Stimulated activated memory B cell treated with anti-CD40 and anti-IgM and Interleukin-4, amounts not matched to agents 10 μg/mL and 1 μg/mL and 100 μg/mL, for 72 hours (primary cell): ENCODE data around the gene DOC2A.
"Not testable (repeated sequence)": the region's sequence is repeated elsewhere in the genome, so short reads cannot be mapped to it uniquely, and the experiment has no call there.

Source experiments
- ATAC-seq: fragments of 150-1000 bp; cut with Tn5 transposase; 2 replicates; pipeline ENCODE4 v1.10.0; 2021
- H3K27ac Mint-ChIP-seq: one replicate; pipeline ENCODE4 v1.8.0; 2022; ENCODE audit warnings: mild to moderate bottlenecking, mixed read lengths
- H3K27me3 Mint-ChIP-seq: one replicate; pipeline ENCODE4 v1.8.0; 2022; ENCODE audit warnings: mixed read lengths
- H3K36me3 Mint-ChIP-seq: one replicate; pipeline ENCODE4 v1.8.0; 2022; ENCODE audit warnings: mixed read lengths
- H3K4me1 Mint-ChIP-seq: one replicate; pipeline ENCODE4 v1.8.0; 2022; ENCODE audit warnings: mixed read lengths
- H3K4me3 Mint-ChIP-seq: one replicate; pipeline ENCODE4 v1.8.0; 2022; ENCODE audit warnings: mild to moderate bottlenecking, moderate library complexity, mixed read lengths
- H3K9me3 Mint-ChIP-seq: one replicate; pipeline ENCODE4 v1.8.0; 2022; ENCODE audit warnings: mixed read lengths

DOC2A gene

DNA sequence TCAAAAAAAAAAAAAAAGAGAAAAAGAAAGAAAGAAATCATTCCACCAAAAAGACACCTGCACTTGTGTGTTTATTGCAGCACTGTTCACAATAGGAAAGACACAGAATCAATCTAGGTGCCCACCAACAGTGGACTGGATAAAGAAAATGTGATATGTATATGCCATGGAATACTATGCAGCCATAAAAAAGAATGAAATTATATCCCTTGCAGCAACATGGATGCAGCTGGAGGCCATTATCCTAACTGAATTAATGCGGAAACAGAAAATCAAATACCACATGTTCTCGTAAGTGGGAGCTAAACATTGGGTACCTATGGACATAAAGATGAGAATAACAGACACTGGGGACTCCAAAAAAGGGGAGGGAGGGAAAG, 6.4 kb upstream of the DOC2A start:
- H3K36me3 Mint-ChIP-seq, result no peaks in the 10 kb centered on the region
- no peak for ATAC-seq
- peaks cover 23% of the 10 kb centered on the region for H3K27me3 Mint-ChIP-seq
- H3K9me3 Mint-ChIP-seq, result no peaks in the 10 kb centered on the region
- H3K27ac Mint-ChIP-seq, result no peak overlapping the region
- no peak overlapping the region for H3K4me3 Mint-ChIP-seq
- peaks cover 15% of the 10 kb centered on the region for H3K4me1 Mint-ChIP-seq

DNA sequence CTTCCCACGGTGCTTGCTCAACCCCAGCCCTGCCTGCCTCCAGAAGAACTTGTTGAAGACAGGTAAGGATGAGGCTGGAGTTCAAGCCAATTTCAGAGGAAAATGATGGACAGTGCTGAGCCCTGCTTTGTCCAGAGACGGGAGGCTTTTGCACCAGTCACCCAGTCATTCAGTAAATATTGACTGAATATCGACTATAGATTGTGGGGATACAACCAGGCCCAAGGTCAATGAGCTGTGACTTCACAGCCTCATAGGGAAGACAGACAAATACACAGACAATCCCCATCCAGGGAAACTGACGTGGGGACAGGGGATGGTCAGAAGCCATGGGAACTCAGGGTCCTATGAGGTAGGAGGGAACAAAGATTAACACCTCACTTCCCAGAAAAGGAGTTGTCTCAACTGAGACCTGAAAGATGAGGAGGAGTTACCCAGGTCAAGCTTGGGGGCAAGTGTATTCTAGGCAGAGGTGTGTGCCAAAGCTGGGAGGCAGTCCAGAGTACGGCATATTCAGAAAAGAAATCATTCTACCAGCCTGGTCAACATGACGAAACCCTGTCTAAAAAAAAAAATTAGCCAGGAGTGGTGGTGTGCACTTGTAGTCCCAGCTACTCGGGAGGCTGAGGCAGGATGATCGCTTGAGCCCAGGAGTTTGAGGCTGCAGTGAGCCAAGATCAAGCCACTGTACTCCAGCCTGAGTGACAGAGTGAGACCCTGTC, 5.9 kb upstream of the DOC2A start:
- Mint-ChIP-seq H3K36me3 (no peaks in the 10 kb centered on the region), H3K9me3 (no peaks in the 10 kb centered on the region), H3K27me3 (peaks cover 28% of the 10 kb centered on the region), H3K27ac (no peak overlapping the region), H3K4me3 (no peak overlapping the region), H3K4me1 (peaks cover 20% of the 10 kb centered on the region)
- ATAC-seq, result no peak

DNA sequence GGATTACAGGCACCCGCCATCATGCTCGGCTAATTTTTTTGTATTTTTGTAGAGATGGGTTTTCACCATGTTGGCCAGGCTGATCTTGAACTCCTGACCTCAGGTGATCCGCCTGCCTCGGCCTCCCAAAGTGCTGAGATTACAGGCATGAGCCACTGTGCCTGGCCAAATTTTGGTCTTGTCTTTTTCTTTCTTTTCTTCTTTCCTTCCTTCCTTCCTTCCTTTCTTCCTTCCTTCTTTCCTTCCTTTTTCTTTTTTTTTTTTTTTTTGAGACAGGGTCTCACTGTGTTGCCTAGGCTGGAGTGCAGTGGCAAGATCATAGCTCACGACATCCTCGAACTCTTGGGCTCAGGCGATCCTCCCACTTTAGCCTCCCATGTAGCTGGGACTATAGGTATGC, 4.6 kb upstream of the DOC2A start:
- H3K36me3 Mint-ChIP-seq, H3K4me3 Mint-ChIP-seq, ATAC-seq, H3K27ac Mint-ChIP-seq, H3K9me3 Mint-ChIP-seq: not testable (repeated sequence)
- Mint-ChIP-seq H3K27me3 (peaks cover 39% of the 10 kb centered on the region), H3K4me1 (peaks cover 14% of the 10 kb centered on the region)

DNA sequence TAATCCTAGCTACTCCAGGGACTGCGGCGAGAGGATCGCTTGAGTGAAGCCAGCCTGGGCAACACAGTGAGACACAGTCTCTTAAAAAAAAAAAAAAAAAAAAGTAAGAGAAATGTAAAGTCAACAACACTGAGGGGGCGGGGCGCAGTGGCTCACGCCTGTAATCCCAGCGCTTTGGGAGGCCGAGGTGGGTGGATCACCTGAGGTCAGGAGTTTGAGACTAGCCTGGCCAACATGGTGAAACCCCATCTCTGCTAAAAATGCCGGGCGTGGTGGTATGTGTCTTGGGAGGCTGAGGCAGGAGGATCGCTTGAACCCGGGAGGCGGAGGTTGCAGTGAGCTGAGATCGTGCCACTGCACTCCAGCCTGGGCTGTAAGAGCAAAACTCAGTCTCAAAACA, 1.8 kb upstream of the DOC2A start:
- not testable (repeated sequence) for H3K4me3 Mint-ChIP-seq, H3K27ac Mint-ChIP-seq, ATAC-seq, H3K9me3 Mint-ChIP-seq, H3K36me3 Mint-ChIP-seq
- Mint-ChIP-seq H3K27me3 (peaks cover 65% of the 10 kb centered on the region), H3K4me1 (peaks cover 21% of the 10 kb centered on the region)

DNA sequence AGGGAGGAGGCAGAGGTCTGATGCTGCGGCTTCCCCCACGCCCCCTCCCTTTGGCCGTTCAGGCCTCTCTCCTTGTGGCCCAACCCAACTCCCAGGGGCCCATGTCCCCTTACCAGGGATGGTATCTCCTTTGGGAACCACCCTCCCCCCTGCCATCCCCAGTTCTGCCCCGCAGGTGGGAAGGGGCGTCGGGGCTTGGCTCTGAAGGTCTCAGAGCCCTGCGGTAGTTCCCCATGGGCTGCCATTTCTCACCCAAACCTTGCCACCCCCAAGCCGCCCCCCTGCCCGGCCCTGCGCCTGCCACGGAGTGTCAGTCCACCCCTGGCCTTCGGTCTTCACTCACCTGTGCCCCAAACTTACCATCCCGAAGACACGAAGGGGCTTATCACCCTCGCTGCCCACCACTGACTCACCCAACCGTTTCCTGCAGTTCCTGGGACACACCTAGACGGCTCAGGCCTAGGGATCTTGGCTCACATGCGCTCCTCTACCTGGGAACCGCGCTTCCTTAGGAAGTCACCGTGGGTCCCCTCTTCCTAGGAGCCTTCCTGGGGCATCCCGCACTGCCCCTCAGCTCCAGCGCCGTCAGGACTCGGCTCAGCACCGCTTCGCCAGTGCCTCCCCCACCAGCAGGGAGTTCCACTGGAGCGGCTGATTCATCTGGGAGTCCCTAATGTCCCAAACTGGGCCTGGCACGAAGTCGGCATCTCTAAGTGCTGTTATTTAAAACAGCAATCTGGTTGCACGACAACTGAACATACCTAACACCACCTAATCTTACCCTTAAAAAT, 1.1 kb upstream of the DOC2A start:
- Mint-ChIP-seq H3K27ac (peak overlapping the region; percentile 69), H3K36me3 (no peaks in the 10 kb centered on the region), H3K4me1 (peaks cover 21% of the 10 kb centered on the region), H3K9me3 (no peaks in the 10 kb centered on the region), H3K27me3 (peaks cover 59% of the 10 kb centered on the region), H3K4me3 (peak overlapping the region; percentile 79)
- ATAC-seq, result no peak

DNA sequence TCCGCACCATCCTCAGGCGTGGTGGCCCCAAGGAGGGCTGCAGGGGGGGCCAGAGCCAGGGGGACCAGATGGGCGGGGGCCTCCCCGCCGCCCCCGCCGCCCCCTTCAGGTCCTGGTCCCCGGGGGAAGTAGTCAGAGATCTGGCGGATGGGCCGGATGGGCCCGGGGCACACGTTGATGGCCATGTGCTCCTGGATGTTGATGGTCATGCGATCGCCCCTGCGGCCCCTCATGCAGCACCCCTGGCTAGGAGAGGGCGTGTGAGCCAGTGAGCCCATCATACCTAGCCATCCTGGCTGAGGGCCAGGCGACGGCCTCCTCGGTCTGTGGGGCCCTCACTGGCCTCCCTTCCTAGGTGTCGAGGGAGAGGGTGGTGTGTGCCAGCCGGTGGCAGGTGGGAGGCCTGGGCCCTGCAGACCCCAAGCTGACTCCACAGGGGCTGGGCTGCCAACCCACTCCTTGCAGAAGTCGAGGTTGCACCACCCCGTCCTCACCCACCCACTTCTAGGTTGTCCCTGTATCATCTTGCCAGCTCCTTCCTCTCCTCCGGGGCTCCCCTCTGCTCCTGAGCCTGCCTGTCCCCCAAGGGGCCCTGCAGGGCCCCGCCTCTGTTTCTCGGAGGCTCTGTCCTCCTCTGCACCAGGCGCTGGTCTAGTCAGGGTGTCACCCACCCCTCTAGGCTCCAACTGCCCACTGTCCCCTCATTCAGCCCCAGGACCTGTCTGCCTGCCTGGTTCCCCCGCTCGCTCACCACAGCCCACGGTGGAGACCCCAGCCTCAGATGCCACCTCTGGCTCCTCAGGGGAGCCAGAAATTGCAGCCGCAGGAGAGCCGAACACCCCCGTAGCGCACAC, 610 bp downstream of the DOC2A start:
- Mint-ChIP-seq H3K27ac (no peak overlapping the region), H3K36me3 (no peaks in the 10 kb centered on the region), H3K27me3 (peaks cover 45% of the 10 kb centered on the region), H3K9me3 (no peaks in the 10 kb centered on the region), H3K4me3 (peak overlapping the region; percentile 53), H3K4me1 (peaks cover 21% of the 10 kb centered on the region)
- ATAC-seq, result no peak

DNA sequence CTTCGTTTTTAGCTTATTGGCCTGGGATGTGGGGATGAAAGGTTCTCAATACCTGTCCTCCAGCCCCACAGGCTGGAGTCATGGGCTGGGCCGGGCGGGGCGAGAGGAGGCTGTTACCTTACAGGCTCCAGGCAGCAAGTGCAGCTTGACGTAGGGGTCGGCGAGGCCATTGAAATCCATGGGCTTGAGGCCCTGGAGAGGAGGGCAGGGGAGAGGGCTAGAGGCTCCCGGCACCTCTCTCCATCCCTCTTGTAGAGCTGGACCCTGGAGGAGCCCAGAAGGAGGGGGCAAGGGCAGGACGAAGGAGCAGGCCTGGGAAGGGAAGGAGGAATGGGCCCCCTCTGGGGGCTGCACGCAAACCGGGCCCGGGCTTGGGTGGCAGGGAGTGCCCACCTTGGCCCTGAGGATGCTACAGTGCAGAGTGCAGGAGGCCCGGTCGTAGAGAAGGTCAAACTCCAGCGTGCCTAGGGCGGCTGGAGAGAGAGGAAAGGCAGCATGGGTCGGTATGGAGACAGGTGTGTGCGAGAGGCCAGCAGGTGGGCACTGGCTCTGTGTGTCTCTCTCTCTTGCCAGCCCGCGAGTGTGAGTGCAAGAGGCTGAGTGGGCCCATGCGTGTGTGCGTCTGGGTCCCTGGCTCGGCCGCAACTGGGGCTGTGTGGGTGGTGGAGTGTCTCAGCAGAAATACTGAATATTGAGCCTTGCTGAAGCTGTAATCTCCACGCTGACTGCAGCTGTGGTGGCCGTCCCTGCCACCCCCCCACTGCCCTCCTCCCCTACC, 1.6 kb downstream of the DOC2A start:
- Mint-ChIP-seq H3K9me3 (no peaks in the 10 kb centered on the region), H3K27ac (no peak overlapping the region), H3K27me3 (peaks cover 44% of the 10 kb centered on the region), H3K4me1 (peaks cover 28% of the 10 kb centered on the region), H3K4me3 (no peak overlapping the region), H3K36me3 (no peaks in the 10 kb centered on the region)
- no peak for ATAC-seq

DNA sequence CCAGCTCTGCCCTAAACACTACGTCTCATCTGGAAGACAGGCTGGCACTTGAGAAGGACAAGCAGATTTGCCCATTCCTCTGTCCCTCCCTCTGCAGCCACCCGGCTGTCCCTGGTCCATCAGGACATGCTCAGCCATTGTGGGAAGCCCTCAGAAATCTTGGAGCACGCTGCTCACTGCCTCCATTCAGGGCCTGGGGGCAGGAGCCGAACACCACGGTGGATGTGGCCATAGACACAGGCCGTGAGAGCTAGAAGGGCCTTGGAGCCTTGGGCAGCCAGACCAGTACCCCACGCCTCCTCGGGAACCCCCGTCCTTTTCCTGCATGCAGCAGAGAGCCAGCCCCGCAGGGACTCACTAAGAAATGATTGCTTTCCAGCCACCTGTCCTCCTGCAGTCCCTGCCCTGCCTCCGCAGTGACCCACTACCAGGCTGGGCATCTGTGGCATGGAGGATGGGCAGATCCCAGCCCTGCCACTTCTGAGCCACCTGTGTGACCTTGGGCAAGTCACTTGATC, 3.4 kb downstream of the DOC2A start:
- Mint-ChIP-seq H3K36me3 (peaks cover 8% of the 10 kb centered on the region), H3K4me1 (peaks cover 32% of the 10 kb centered on the region), H3K4me3 (no peak overlapping the region), H3K9me3 (no peaks in the 10 kb centered on the region), H3K27ac (no peak overlapping the region), H3K27me3 (peaks cover 44% of the 10 kb centered on the region)
- no peak for ATAC-seq

DNA sequence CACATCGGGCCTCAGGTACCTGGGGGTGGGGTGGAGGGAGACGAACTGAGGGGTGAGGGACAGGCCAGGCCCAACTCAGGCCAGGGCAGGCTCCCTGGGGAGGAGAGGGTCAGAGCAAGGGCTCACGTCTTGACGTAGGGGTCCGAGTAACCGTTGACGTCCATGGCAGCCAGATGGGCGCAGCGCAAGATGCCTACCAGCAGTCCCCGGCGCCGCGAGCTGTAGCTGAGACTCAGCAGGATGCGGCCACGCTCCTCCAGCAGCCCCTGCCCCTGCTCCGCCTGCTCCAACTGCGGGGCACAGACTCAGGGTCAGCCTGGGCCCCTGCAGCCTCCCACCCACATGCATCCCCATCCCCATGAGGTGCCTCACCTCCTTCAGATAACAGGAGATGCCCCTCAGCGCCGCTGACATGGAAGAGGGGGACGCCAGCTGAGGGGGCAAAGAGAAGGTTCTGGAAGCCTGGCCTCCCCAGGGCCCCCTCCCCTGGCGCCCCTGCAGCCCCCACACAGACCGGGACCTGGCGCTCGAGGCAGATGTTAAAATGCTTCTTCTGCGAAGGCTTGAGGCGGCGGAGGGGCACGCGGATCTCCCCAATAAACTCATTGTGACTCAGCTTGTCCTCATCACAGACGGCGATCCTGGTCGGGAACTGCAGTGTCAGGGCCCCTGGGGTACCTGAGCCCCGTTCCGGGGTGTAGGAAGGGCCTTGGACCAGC, 4.0 kb downstream of the DOC2A start:
- Mint-ChIP-seq H3K36me3 (peaks cover 14% of the 10 kb centered on the region), H3K27ac (no peak overlapping the region)

DNA sequence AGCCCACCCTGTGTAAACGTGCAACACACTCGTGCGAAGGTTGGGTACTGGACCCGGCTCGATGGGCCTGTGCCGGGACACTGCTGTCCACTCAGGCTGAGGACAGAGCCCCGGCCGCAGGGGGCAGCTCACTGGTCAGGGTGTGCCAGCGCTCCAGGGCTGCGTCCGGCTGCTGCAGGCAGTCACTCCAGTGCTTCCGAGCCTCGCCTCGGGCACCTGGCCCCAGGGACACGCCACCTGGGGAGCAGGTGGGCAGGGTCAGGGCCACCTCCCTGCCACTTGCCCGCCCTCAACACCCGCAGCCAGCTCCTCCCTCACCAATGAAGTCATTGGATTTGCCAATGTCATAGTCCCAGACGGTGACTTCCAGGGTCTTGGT, 4.7 kb downstream of the DOC2A start:
- no peak overlapping the region for H3K4me3 Mint-ChIP-seq
- peaks cover 31% of the 10 kb centered on the region for H3K27me3 Mint-ChIP-seq
- ATAC-seq, result no peak
- H3K9me3 Mint-ChIP-seq, result no peaks in the 10 kb centered on the region
- H3K36me3 Mint-ChIP-seq, result peaks cover 18% of the 10 kb centered on the region
- H3K27ac Mint-ChIP-seq, result no peak overlapping the region
- peaks cover 31% of the 10 kb centered on the region for H3K4me1 Mint-ChIP-seq

More for the DNA sequence above, 4.0 kb downstream of the DOC2A start:
- Mint-ChIP-seq H3K4me1 (peaks cover 33% of the 10 kb centered on the region), H3K4me3 (no peak overlapping the region), H3K9me3 (no peaks in the 10 kb centered on the region), H3K27me3 (peaks cover 38% of the 10 kb centered on the region)
- no peak for ATAC-seq

DNA sequence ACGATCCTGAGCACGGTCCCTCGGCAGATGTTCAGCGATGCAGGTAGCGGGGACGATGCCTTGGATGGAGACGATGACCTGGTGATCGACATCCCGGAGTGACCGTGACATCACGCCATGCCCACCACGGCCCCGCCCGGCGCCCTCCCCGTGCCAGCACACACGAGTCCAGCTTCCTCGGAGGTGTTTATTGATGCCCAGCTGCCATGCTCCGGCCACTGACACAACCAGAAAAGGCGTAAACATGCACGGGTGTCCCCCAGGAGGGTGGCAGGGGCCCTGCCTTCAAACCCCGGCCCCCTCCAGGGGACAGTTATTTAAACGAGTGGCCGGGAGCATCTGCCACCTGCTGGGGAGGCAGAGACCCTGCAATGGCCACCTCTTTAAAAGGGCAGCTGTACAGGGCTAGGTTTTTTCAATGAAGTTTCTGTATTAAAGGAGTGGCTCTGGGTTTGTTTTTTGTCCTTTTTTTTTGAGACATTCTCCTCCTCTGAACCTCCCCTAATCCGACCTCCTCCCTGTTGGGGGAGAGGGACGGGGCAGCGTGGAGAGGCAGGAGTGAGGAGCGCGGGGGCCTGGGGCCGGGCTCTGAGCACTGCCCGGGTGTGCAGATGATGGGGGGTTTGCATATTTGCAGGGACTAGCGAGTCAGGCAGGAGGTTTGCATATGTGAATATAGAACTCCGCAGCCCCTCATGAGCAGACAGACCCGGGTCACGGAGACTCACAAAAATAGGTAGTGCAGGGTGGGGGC, 5.3 kb downstream of the DOC2A start:
- H3K4me3 Mint-ChIP-seq, result no peak overlapping the region
- no peak overlapping the region for H3K27ac Mint-ChIP-seq
- H3K27me3 Mint-ChIP-seq, result peaks cover 27% of the 10 kb centered on the region
- H3K36me3 Mint-ChIP-seq, result peaks cover 18% of the 10 kb centered on the region
- H3K9me3 Mint-ChIP-seq, result no peaks in the 10 kb centered on the region
- peak; percentile 58 for ATAC-seq
- peaks cover 28% of the 10 kb centered on the region for H3K4me1 Mint-ChIP-seq

DNA sequence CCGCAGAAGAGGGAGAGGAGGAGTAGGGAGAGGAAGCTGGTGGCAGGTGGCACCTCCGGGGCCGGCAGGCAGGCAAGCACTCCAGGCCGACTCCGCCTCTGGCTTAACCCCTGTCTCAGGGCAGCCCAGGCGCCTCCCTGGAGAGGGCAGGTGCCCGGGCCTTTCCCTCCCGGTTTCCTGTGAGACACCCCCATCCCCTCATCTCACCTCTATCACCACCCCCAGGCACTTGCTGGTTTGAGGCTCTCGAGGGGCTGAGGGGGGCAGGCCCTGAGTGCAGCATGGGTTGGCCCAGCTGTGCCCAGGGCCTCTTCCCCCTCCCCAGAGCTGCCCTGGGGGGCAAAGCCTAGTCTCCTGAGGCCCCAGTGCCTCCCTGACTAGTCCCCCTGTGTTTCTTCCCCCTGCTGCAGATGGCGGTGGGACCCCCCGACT, 6.0 kb downstream of the DOC2A start:
- no peaks in the 10 kb centered on the region for H3K9me3 Mint-ChIP-seq
- no peak overlapping the region for H3K27ac Mint-ChIP-seq
- no peak overlapping the region for H3K4me3 Mint-ChIP-seq
- peaks cover 19% of the 10 kb centered on the region for H3K36me3 Mint-ChIP-seq
- peaks cover 22% of the 10 kb centered on the region for H3K4me1 Mint-ChIP-seq
- peaks cover 20% of the 10 kb centered on the region for H3K27me3 Mint-ChIP-seq
- ATAC-seq, result peak; percentile 32

DNA sequence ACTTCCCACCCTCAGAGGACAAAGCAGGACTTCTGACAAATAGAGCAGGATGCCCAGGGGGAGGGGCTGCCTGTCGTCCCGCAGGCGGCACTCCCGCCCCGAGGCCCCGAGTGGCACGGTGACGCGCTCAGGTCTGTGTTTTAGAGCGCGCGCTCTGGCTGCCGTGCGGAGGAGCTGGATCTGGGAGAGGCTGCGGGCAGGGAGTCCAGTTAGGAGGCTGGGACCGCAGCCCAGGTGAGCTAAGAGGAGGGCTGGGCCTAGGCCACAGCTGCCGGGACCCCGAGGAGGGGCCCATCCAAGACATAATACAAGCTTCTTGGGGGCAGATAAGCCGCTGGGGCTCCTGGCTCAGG, 6.4 kb downstream of the DOC2A start:
- ATAC-seq, result no peak
- Mint-ChIP-seq H3K4me1 (peaks cover 25% of the 10 kb centered on the region), H3K27ac (no peak overlapping the region), H3K27me3 (peaks cover 16% of the 10 kb centered on the region), H3K9me3 (no peaks in the 10 kb centered on the region), H3K36me3 (peaks cover 23% of the 10 kb centered on the region), H3K4me3 (no peak overlapping the region)
